ENCODE data around the gene OR6T1. TPM values are rescaled to one million over a fixed set of nuclear protein-coding genes. Genes with fewer than 3 reads are reported as not detected.

Gene OR6T1
- total RNA-seq, 1 experiment from 2014 or later = not detected

DNA sequence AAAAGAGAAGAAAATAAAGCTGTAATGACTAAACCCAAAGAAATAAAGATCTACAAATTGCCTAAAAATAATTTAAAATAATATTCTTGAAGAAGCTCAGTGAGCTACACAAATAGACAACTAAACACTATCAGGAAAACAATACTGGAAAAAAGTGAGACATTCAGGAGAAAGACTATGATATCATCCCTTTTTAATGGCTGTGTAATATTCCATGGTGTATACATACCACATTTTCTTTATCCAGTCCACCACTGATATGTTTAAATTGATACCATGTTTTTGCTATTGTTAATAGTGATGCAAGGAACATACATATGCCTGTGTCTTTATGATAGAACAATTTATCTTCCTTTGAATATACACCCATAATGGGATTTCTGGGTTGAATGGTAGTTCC is 13.1 kb upstream of the OR6T1 start:
- H3K27ac Mint-ChIP-seq = no peak overlapping the region
- no peaks in the 10 kb centered on the region for H3K27me3 Mint-ChIP-seq (ENCODE audit: low read depth)
- CTCF ChIA-PET = no interaction called here
- POLR2A ChIA-PET = no interaction called here
- no peak overlapping the region for H3K4me3 Mint-ChIP-seq
- no peak for ATAC-seq
- peaks cover 3% of the 10 kb centered on the region; the same call in 1 of the 2 replicates for H3K36me3 Mint-ChIP-seq
- H3K9me3 Mint-ChIP-seq = peaks cover 26% of the 10 kb centered on the region
- no peaks in the 10 kb centered on the region for H3K4me1 Mint-ChIP-seq
- DNase-seq (ENCODE audit: low spot score) = no peak
- TF ChIP-seq ATF1 (CRISPR knock-in tag; IDR thresholded peaks at IDR 0.05) (no peak), ETV6 (CRISPR knock-in tag; IDR thresholded peaks at IDR 0.05) (no peak), JUN (CRISPR knock-in tag; IDR thresholded peaks at IDR 0.05) (no peak), ZNF232 (CRISPR knock-in tag; IDR thresholded peaks at IDR 0.05) (no peak), EMX1 (CRISPR knock-in tag; IDR thresholded peaks at IDR 0.05) (no peak), GRHL2 (CRISPR knock-in tag; IDR thresholded peaks at IDR 0.05; ENCODE audit: insufficient replicate concordance, severe bottlenecking) (no peak), FOXJ3 (CRISPR knock-in tag; IDR thresholded peaks at IDR 0.05; ENCODE audit: borderline replicate concordance) (no peak), NFYB (CRISPR knock-in tag; conservative IDR thresholded peaks at IDR 0.05; ENCODE audit: low read depth) (no peak)
- TF ChIP-seq, protein P1, sequence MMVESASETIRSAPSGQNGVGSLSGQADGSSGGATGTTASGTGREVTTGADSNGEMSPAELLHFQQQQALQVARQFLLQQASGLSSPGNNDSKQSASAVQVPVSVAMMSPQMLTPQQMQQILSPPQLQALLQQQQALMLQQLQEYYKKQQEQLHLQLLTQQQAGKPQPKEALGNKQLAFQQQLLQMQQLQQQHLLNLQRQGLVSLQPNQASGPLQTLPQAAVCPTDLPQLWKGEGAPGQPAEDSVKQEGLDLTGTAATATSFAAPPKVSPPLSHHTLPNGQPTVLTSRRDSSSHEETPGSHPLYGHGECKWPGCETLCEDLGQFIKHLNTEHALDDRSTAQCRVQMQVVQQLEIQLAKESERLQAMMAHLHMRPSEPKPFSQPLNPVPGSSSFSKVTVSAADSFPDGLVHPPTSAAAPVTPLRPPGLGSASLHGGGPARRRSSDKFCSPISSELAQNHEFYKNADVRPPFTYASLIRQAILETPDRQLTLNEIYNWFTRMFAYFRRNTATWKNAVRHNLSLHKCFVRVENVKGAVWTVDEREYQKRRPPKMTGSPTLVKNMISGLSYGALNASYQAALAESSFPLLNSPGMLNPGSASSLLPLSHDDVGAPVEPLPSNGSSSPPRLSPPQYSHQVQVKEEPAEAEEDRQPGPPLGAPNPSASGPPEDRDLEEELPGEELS (CRISPR knock-in tag; IDR thresholded peaks at IDR 0.05) = no peak
- TF ChIP-seq, protein P2, sequence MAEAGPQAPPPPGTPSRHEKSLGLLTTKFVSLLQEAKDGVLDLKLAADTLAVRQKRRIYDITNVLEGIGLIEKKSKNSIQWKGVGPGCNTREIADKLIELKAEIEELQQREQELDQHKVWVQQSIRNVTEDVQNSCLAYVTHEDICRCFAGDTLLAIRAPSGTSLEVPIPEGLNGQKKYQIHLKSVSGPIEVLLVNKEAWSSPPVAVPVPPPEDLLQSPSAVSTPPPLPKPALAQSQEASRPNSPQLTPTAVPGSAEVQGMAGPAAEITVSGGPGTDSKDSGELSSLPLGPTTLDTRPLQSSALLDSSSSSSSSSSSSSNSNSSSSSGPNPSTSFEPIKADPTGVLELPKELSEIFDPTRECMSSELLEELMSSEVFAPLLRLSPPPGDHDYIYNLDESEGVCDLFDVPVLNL (CRISPR knock-in tag; IDR thresholded peaks at IDR 0.05; ENCODE audit: borderline replicate concordance, low read depth) = no peak
- TF ChIP-seq, protein P3, sequence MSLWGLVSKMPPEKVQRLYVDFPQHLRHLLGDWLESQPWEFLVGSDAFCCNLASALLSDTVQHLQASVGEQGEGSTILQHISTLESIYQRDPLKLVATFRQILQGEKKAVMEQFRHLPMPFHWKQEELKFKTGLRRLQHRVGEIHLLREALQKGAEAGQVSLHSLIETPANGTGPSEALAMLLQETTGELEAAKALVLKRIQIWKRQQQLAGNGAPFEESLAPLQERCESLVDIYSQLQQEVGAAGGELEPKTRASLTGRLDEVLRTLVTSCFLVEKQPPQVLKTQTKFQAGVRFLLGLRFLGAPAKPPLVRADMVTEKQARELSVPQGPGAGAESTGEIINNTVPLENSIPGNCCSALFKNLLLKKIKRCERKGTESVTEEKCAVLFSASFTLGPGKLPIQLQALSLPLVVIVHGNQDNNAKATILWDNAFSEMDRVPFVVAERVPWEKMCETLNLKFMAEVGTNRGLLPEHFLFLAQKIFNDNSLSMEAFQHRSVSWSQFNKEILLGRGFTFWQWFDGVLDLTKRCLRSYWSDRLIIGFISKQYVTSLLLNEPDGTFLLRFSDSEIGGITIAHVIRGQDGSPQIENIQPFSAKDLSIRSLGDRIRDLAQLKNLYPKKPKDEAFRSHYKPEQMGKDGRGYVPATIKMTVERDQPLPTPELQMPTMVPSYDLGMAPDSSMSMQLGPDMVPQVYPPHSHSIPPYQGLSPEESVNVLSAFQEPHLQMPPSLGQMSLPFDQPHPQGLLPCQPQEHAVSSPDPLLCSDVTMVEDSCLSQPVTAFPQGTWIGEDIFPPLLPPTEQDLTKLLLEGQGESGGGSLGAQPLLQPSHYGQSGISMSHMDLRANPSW (CRISPR knock-in tag; conservative IDR thresholded peaks at IDR 0.05; ENCODE audit: low read depth) = no peak
- TF ChIP-seq, protein P4, sequence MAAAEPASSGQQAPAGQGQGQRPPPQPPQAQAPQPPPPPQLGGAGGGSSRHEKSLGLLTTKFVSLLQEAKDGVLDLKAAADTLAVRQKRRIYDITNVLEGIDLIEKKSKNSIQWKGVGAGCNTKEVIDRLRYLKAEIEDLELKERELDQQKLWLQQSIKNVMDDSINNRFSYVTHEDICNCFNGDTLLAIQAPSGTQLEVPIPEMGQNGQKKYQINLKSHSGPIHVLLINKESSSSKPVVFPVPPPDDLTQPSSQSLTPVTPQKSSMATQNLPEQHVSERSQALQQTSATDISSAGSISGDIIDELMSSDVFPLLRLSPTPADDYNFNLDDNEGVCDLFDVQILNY (CRISPR knock-in tag; IDR thresholded peaks at IDR 0.05) = no peak
- TF ChIP-seq, protein P5, sequence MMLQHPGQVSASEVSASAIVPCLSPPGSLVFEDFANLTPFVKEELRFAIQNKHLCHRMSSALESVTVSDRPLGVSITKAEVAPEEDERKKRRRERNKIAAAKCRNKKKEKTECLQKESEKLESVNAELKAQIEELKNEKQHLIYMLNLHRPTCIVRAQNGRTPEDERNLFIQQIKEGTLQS (CRISPR knock-in tag; conservative IDR thresholded peaks at IDR 0.05) = no peak

DNA sequence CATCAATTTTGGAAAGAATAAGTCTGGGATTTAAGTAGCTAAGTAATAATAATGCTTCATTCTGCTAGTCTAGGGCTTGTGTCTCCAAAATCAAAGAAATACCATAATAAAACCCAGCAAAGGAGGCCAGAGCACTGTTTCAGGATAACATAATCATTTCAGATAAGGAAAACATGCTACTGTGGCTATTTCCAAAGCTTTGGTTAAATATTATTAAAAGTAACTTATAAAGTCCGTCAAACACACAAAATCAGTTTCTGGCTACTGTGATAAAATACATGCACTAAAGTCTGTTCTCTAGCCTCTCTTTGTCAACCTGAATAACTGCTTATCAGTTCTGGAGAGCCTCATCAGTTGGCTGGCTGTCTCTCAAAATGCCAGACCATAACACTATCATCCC is 1.5 kb upstream of the OR6T1 start:
- no peak for ATAC-seq
- Mint-ChIP-seq H3K9me3 (peaks cover 7% of the 10 kb centered on the region), H3K4me1 (no peaks in the 10 kb centered on the region), H3K4me3 (no peak overlapping the region), H3K27me3 (ENCODE audit: low read depth) (no peaks in the 10 kb centered on the region), H3K27ac (no peak overlapping the region), H3K36me3 (no peaks in the 10 kb centered on the region)
- POLR2A ChIA-PET = no interaction called here
- CTCF ChIA-PET = no interaction called here
- TF ChIP-seq SOX15 (CRISPR knock-in tag; IDR thresholded peaks at IDR 0.05) = no peak
- no peak for DNase-seq (ENCODE audit: low spot score)

DNA sequence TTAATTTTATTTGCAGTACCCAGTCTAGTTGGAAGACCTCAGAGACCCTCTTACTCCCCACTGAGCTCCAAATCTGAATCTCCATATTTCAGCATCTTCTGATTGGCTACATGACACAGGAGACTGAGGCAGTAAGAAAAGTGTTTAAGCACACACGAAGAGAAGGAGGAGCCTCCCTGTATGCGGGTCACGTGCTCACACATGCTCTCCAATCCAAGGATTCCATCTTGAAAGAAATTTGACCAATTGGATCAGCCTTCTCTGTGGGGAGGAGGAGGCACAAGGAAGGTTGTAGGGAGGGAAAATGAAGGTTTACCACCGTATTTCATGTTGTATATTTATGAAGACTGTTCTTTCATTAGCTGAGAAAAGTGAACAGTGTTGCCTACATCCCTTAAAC is 1.2 kb downstream of the OR6T1 start:
- H3K36me3 Mint-ChIP-seq = no peaks in the 10 kb centered on the region
- no peak for ATAC-seq
- no peak overlapping the region for H3K4me3 Mint-ChIP-seq
- ChIA-PET POLR2A (no interaction called here), CTCF (no interaction called here)
- no peak for DNase-seq (ENCODE audit: low spot score)
- H3K9me3 Mint-ChIP-seq = peaks cover 11% of the 10 kb centered on the region
- H3K27ac Mint-ChIP-seq = no peak overlapping the region
- H3K4me1 Mint-ChIP-seq = no peaks in the 10 kb centered on the region
- no peaks in the 10 kb centered on the region for H3K27me3 Mint-ChIP-seq (ENCODE audit: low read depth)
- TF ChIP-seq TP53 (CRISPR knock-in tag; IDR thresholded peaks at IDR 0.05) = no peak
- TF ChIP-seq ELF4 (CRISPR knock-in tag; IDR thresholded peaks at IDR 0.05; ENCODE audit: low read depth) = no peak
- TF ChIP-seq ZNF416 (CRISPR knock-in tag; IDR thresholded peaks at IDR 0.05) = no peak
- no peak for TF ChIP-seq MYBL2 (CRISPR knock-in tag; IDR thresholded peaks at IDR 0.05)
- no peak for TF ChIP-seq ZBTB21 (CRISPR knock-in tag; IDR thresholded peaks at IDR 0.05; ENCODE audit: borderline replicate concordance)
- TF ChIP-seq, protein P6, sequence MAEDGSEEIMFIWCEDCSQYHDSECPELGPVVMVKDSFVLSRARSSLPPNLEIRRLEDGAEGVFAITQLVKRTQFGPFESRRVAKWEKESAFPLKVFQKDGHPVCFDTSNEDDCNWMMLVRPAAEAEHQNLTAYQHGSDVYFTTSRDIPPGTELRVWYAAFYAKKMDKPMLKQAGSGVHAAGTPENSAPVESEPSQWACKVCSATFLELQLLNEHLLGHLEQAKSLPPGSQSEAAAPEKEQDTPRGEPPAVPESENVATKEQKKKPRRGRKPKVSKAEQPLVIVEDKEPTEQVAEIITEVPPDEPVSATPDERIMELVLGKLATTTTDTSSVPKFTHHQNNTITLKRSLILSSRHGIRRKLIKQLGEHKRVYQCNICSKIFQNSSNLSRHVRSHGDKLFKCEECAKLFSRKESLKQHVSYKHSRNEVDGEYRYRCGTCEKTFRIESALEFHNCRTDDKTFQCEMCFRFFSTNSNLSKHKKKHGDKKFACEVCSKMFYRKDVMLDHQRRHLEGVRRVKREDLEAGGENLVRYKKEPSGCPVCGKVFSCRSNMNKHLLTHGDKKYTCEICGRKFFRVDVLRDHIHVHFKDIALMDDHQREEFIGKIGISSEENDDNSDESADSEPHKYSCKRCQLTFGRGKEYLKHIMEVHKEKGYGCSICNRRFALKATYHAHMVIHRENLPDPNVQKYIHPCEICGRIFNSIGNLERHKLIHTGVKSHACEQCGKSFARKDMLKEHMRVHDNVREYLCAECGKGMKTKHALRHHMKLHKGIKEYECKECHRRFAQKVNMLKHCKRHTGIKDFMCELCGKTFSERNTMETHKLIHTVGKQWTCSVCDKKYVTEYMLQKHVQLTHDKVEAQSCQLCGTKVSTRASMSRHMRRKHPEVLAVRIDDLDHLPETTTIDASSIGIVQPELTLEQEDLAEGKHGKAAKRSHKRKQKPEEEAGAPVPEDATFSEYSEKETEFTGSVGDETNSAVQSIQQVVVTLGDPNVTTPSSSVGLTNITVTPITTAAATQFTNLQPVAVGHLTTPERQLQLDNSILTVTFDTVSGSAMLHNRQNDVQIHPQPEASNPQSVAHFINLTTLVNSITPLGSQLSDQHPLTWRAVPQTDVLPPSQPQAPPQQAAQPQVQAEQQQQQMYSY (CRISPR knock-in tag; IDR thresholded peaks at IDR 0.05) = no peak
